HG03558 (cell line): ENCODE results near the gene KLHL24.
"Not testable (repeated sequence)": the region's sequence is repeated elsewhere in the genome, so short reads cannot be mapped to it uniquely, and the experiment has no call there.

ENCODE experiments used
- ATAC-seq: cut with Tn5 transposase; IDR thresholded peaks from one replicate; pipeline ENCODE4 v1.9.1; 2021; ENCODE audit warnings: moderate number of reproducible peaks; ENCODE audit not compliant: unreplicated experiment; ENCODE audit errors: extremely low read depth

KLHL24 gene

GRCh38 chr3:183635431-183636220 lies at the start of gene KLHL24:
TSS of gene KLHL24 (plus strand) at chr3:183635623. CDS start at chr3:183650357, 14,734 bp downstream.
- ATAC-seq = peak; percentile 87

GRCh38 chr3:183586477-183586876 lies 48.9 kb upstream of the KLHL24 start:
- no peak for ATAC-seq

- ATAC-seq = no peak
Observed at GRCh38 chr3:183587336-183587735, 48.1 kb upstream of the KLHL24 start.

GRCh38 chr3:183590442-183590841 lies 45.0 kb upstream of the KLHL24 start:
- ATAC-seq = no peak

GRCh38 chr3:183591881-183592521 lies 43.4 kb upstream of the KLHL24 start:
- peak; percentile 86 for ATAC-seq

GRCh38 chr3:183592821-183593220 lies 42.6 kb upstream of the KLHL24 start:
- ATAC-seq = no peak

GRCh38 chr3:183594636-183595035 lies 40.8 kb upstream of the KLHL24 start:
- ATAC-seq = no peak

- ATAC-seq = no peak
Observed at GRCh38 chr3:183597959-183598358, 37.5 kb upstream of the KLHL24 start.

GRCh38 chr3:183611326-183611725 lies 24.1 kb upstream of the KLHL24 start:
- ATAC-seq = not testable (repeated sequence)

GRCh38 chr3:183613366-183614285 lies 21.8 kb upstream of the KLHL24 start:
- no peak for ATAC-seq

GRCh38 chr3:183618542-183618941 lies 16.9 kb upstream of the KLHL24 start:
- no peak for ATAC-seq

GRCh38 chr3:183619010-183619409 lies 16.4 kb upstream of the KLHL24 start:
- ATAC-seq = no peak

- ATAC-seq = no peak
Observed at GRCh38 chr3:183619624-183620251, 15.7 kb upstream of the KLHL24 start.

GRCh38 chr3:183620252-183620628 lies 15.2 kb upstream of the KLHL24 start:
- no peak for ATAC-seq

- ATAC-seq = not testable (repeated sequence)
Observed at GRCh38 chr3:183622473-183622872, 12.9 kb upstream of the KLHL24 start.

GRCh38 chr3:183626877-183627594 lies 8.4 kb upstream of the KLHL24 start:
- no peak for ATAC-seq

- no peak for ATAC-seq
Observed at GRCh38 chr3:183629546-183630301, 5.7 kb upstream of the KLHL24 start.

- ATAC-seq = no peak
Observed at GRCh38 chr3:183631715-183632114, 3.7 kb upstream of the KLHL24 start.

GRCh38 chr3:183632725-183633124 lies 2.7 kb upstream of the KLHL24 start:
- not testable (repeated sequence) for ATAC-seq
